Spleen (tissue), 7 donors: ENCODE data around the gene UBE2L3.
"Not testable (repeated sequence)": the region's sequence is repeated elsewhere in the genome, so short reads cannot be mapped to it uniquely, and the experiment has no call there.

Experiments
- POLR2A ChIP-seq, 3 donors: fragments of 450-650 bp; IDR thresholded peaks; one replicate each; pipeline ENCODE4 v1.5.1; 2017; ENCODE audit warnings: antibody characterized with exemption in 3 of 3, mild to moderate bottlenecking in 1 of 3
- POLR2AphosphoS5 ChIP-seq, 3 donors: sonication (generic); formaldehyde crosslinking; IDR thresholded peaks; one replicate each; pipeline ENCODE4 v1.5.1; 2017; ENCODE audit warnings: antibody characterized with exemption in 3 of 3
- TF ChIP-seq, protein P1 (sequence below), 11 experiments: fragments of 200-600 bp in 7 of 11; fragments of 450-650 bp in 4 of 11; sonication (generic) in 4 of 11; IDR thresholded peaks in 8 of 11; conservative IDR thresholded peaks in 3 of 11; 1 replicate in 7 of 11; 2 replicates in 4 of 11; pipeline versions ENCODE4 v1.4.0 to v1.8.0; 2016 to 2021; ENCODE audit warnings: antibody characterized with exemption in 11 of 11, inconsistent platforms in 4 of 11, mild to moderate bottlenecking in 1 of 11
- donor health status: DM: no; HTN: no; CAD: no; lungs with moderate emphysema.
- donor health status: DM: no; HTN: no; CAD: no.
- donor health status: DM: no; HTN: no; CAD: no.

- TF ChIP-seq POLR2A, POLR2AphosphoS5 (IDR thresholded peaks at IDR 0.05): not testable (repeated sequence)
- TF ChIP-seq, protein P1, sequence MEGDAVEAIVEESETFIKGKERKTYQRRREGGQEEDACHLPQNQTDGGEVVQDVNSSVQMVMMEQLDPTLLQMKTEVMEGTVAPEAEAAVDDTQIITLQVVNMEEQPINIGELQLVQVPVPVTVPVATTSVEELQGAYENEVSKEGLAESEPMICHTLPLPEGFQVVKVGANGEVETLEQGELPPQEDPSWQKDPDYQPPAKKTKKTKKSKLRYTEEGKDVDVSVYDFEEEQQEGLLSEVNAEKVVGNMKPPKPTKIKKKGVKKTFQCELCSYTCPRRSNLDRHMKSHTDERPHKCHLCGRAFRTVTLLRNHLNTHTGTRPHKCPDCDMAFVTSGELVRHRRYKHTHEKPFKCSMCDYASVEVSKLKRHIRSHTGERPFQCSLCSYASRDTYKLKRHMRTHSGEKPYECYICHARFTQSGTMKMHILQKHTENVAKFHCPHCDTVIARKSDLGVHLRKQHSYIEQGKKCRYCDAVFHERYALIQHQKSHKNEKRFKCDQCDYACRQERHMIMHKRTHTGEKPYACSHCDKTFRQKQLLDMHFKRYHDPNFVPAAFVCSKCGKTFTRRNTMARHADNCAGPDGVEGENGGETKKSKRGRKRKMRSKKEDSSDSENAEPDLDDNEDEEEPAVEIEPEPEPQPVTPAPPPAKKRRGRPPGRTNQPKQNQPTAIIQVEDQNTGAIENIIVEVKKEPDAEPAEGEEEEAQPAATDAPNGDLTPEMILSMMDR (IDR thresholded peaks at IDR 0.05 in 8 of 11, conservative IDR thresholded peaks at IDR 0.05 in 3 of 11): not testable (repeated sequence)
Observed at GRCh38 chr22:21581009-21581713, 13.6 kb downstream of the UBE2L3 start.
